NCI-H2107 treated with DMSO at 0.1 percent for 48 hours (cell line): Measurements from ENCODE around the gene RGS6.

Source experiments
- DNase-seq: peaks from one replicate; lab custom pipeline; 2025; ENCODE audit not compliant: unreplicated experiment; lab: John Stamatoyannopoulos, UW

Gene RGS6

GRCh38 chr14:72389200-72389599, 457.0 kb downstream of the RGS6 start:
- DNase-seq, result no peak

DNA sequence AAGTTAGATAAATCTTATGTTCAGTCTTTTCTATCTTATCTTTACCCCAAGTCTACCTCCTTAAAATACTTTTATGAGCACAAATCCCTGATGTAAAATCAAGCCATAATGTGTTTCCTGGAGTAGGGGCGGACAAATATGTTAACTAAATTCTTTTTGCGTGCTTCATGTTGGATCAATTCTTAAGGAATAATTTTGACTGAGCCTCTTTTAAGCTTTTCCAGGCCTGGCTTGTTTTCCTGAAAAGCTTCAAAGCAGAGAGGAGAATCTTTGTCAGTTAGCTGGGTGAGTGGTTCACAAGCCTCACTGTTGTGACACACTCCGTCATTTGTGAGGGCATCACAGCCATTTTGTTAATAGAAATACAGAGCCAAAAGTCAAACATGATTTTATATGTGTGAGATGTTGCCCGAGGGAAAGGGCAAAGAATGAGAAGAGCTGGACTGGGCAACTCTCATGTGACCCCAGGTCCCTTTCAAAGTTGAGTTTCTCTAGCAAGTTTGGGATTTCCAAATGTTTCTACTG, 468.9 kb downstream of the RGS6 start:
- no peak for DNase-seq

DNA sequence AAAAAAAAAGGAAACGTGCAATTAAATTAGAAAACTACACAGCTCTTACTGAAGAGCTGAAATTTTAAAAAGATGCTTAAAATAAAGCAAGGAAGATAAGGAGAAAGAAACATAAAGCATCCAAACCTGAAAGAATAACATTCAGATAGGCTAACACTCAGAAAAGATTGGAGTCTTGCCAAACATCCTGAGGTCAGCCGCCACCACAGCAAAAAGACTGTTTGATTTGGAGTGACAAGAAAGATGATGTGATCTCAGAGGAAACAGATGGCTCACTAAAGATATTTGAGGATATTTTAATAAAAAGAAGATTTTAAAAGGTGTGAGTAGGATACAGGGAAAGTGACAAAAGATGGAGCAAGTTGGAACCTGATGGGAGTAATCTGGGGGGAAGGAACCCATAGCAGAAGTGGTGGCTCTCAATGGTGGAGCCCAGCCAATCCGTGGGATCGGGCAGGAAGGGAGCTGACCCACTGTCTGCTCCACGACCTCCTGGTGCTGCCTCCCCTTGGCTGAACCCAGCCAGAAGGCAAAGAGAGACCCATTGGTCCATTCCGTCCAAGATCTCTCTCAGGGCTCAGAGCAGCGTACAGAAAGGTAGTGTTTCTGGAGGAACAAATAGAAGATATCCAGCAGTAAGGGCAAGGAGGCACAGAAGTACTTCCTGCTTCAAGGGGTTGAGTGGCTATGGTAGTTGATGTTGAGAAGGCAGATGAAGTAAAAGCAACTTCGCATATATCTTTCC, 469.6 kb downstream of the RGS6 start:
- DNase-seq, result no peak

- DNase-seq, result no peak
These were observed 470.1 kb downstream of the RGS6 start for GRCh38 chr14:72402377-72402772.

- no peak for DNase-seq
These were observed 472.0 kb downstream of the RGS6 start for GRCh38 chr14:72404106-72404774.

- no peak for DNase-seq
These were observed 472.8 kb downstream of the RGS6 start for GRCh38 chr14:72404998-72405397.

- DNase-seq, result no peak
These were observed 475.8 kb downstream of the RGS6 start for GRCh38 chr14:72408020-72408419.

- no peak for DNase-seq
These were observed 476.8 kb downstream of the RGS6 start for GRCh38 chr14:72409047-72409446.

GRCh38 chr14:72416081-72416849, 484.0 kb downstream of the RGS6 start:
- no peak for DNase-seq

GRCh38 chr14:72416892-72417291, 484.7 kb downstream of the RGS6 start:
- DNase-seq, result no peak

- no peak for DNase-seq
These were observed 486.6 kb downstream of the RGS6 start for GRCh38 chr14:72418806-72419205.

DNA sequence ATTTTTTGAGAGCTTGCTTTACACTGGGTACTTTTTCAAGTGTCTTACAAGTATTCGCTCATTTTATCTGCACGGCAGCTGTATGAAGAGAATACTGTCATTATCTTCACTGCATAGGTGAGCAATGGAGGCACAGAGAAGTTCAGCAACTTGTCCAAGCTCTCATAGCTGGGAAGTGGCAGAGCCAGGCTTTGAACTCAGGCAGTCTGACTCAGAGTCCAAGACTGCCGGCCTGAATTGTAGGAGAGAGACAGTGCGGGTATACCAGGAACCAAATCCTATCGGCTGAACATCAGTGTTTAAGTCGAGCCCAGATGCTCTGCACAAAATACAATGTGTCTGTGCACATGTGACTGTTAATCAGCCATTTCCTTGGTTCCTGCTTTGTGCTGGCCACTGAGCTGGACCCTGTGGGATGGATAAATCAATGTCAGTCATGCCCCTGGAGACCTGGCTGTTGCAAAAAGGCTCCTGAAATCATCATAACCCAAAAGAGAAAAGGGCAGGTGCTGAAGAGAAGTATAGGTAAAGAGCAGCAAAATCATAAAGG, 487.1 kb downstream of the RGS6 start:
- DNase-seq, result no peak

DNA sequence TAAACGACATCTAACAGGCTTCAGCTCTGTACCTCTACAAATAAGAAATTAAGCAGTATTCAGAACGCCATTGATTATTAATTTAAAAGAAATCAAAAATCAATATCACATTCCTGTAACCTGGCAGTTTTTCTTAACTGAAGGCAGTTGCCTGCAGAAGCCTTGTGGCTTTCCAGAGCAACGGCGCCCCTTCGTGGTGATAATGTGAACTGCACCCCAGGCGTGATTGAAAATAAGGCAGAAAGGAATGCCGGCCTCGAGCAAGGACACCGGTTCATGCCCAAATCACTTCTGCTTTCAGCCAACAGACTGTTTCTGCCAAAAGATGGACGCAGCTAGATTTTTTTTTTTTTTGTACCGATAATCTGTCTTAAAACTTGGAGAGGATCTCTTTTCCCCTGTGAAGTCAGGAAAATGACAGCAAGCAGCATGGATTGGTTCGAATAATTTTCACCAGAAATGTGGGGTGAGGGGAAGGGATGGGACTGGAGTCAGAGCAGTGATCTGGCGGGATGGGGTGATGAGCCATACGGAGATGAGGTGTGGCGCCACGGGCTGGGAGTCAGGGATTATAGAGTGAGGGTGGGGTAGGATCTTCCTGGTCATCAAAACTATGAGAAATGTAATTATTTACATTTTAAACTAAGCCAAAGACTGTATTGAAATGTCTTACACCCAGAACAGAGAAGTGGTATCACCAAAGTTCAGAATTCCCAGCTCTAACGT, 488.7 kb downstream of the RGS6 start:
- DNase-seq, result peak; percentile 17

DNA sequence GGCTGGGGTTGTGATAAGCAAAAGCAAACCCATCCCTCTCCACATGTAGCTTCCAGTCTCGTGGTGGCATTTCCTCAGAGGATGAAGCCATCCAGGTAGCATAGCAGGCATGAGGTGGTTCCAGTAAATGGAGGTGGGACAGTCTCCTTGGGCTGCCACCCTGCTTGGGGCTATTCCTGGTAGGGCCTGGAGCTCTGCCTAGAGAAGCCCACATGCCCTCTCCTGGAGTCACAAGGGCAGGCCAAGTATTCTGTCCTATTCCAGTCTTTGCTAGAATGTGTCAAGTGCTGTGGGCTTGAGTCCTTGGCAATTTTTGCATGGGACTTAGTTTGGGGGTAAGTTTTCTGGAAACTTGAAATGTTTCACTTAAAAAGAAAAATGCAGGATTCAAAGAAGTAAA, 491.7 kb downstream of the RGS6 start:
- no peak for DNase-seq

DNA sequence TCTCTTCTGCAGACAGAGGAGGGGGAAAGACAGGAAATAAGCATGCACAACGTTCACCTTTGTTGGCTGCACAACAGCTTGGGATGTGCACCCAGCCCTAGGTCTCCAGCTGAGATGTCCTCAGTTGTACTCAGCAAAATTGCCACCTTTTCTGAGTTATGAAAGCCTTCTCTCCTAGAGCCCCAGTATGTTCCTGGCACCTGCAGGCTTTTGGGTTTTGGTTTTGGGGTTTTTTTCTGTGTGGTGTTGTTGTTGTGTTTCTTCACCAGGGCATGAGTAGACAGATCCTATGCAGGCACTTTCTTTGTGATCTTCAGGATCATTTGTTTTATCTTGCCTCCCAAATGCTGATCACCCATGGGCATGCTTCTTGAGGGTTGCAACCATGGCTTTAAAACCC, 498.2 kb downstream of the RGS6 start:
- DNase-seq, result no peak

- DNase-seq, result no peak
These were observed 500.5 kb downstream of the RGS6 start for GRCh38 chr14:72432748-72433147.

- no peak for DNase-seq
These were observed 501.3 kb downstream of the RGS6 start for GRCh38 chr14:72433511-72433910.

DNA sequence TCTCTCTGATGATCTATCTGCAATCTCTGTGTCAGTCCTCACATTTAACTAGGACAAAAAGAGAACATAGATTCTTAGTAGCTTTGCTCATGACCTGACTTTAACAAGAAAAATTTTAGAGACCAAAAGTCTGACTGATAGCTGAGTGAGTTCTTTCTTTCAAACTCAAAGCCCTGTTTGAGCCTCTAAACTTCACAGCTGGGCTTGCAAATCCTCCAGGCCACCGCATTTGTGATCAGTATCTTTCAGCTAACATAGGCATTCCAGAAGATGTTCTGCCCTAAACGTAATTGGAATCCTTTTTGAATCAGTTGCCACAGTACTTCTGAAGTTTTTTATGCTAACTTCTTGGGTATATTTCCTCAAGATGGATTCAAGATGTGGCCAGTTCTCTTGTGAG, 502.6 kb downstream of the RGS6 start:
- no peak for DNase-seq

GRCh38 chr14:72439707-72440106, 507.5 kb downstream of the RGS6 start:
- DNase-seq, result no peak

DNA sequence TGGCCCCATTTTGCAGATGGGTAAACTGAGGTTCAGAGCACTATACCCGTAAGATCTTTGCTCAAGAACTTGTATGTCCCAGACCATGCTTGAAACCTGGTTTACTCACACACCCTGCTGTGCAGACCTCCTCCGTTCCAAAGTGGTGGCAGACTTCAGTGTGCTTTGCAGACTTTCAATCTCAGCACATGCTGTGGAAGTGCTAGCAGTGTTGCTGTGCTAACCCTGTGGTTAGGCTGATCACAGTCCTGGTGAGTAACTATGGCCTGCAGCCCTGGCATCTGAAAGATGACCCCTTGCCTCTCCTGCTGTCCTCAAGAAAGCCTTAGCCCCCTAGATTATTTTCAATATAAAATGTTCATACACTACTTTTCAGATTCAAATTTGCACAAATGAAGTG, 511.0 kb downstream of the RGS6 start:
- DNase-seq, result no peak

GRCh38 chr14:72443991-72444441, 511.8 kb downstream of the RGS6 start:
- DNase-seq, result no peak
